ENCODE measurements around the gene SERTM2.

Gene SERTM2

DNA sequence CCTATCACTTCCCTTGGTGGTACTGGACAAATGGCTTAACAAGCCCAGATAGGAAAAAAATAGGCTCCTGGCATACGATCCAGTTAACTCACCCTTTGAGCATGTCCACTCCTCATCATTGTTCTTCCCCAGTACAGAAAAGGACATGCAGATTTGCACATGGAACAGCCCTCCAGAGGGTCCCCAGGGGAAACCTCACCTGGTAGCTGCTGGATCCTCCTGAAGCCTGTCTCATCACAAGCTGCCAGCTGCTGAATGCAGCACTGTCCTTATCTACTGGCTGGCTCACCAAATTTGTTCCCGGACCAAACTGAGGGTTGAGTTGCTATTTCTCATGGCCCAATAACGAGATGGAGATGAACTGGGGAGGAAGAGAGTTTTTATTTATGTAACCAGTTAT, 49.4 kb downstream of the SERTM2 start:
- DNase-seq (ENCODE audit: low read depth): no peak

DNA sequence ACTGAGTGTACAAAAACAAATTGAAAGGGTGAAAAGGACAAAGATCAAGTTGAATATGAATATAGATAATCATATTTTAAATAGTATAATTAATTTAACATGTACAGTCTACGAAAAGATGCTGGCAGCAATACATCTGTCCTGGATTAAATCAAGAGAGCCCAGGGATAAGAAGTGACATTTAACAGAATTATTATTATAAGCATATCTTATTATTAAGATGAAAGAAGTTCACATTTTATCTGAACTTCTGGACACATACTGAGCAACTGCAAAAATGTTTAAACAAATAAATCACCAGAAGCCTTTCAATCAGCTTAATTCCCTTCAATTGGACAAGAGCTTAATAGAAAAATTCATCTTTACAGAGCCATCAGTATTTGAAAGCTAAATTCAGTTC, 50.4 kb downstream of the SERTM2 start:
- no peak for DNase-seq (ENCODE audit: low read depth)

DNA sequence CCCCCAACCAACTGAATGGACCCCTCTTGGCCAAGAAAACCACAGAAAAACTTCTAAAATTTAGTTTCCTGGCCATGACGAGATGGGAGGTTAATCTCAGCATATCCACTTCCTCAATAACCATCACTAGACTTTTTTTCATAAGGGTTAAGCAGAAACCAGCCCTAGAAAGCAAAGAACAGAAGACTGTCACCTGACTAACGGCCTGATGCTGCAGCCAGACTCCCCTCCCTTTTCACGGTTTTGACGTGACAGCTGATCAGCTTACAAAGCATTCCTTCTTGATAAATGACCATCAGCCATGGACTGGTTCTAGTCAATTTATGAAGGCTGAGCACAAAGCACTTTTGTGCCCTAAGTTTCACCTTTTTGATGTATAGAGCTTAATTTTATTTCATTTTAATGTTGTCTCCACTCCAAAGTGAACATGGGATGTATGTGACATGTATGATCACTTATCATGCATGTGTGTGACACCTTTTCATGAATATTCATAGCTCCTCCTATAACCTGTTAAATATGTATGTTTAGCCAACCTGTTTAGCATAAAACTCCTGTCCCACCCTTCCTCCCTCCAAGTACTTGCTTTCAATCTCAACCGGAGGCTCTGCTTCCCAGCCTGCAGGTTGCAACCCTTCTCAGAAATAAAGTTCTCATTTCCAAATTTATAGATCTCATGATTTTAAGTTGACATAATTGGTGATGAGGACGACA, 56.3 kb downstream of the SERTM2 start:
- DNase-seq (ENCODE audit: low read depth): no peak

DNA sequence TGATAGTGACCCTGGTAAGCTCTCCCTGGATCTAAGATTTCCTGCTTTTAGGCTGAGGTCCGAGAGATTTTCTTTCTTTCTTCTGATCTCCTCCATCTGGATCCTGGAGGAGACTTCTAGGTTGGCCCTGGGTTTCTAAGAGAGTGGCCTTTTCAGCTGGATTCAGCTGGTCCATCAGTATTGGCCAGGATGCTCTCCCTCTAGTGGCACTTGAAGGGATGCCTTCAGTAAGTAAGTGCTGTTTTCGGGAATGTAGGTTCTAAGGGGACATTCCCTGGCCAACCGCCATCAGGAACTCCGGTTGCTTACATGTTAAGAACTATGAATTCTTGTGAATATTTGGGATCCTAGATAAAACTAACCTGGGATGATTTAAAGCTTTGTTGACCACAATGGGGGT, 56.9 kb downstream of the SERTM2 start:
- no peak for DNase-seq (ENCODE audit: low read depth)

DNA sequence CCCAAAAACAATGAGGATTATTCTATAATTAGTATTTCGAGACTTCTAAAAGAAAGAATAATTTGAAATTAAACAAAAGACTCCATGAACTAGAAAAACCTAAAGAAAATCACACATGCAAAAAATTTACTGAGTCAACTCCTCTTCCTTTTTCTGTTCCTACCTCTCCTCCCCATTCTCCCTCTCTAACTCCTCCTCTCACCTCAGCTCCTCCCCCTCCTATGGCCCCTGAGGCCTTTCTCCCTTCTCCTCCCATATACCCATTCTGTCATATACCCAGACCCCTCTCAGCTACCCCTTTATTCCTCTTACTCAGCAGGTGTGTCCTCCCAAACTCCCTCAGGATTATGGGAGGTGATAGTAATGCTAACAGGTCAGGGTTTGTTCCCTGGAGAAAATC, 57.4 kb downstream of the SERTM2 start:
- DNase-seq (ENCODE audit: low read depth): no peak
